ENCODE measurements around the gene TBC1D1. TPM values are rescaled to one million over a fixed set of nuclear protein-coding genes. Genes with fewer than 3 reads are reported as not detected.
"Not testable (repeated sequence)": the region's sequence is repeated elsewhere in the genome, so short reads cannot be mapped to it uniquely, and the experiment has no call there.

Gene TBC1D1
- total RNA-seq, 2 donors from 2014 or later: 49.8 to 129 TPM

DNA sequence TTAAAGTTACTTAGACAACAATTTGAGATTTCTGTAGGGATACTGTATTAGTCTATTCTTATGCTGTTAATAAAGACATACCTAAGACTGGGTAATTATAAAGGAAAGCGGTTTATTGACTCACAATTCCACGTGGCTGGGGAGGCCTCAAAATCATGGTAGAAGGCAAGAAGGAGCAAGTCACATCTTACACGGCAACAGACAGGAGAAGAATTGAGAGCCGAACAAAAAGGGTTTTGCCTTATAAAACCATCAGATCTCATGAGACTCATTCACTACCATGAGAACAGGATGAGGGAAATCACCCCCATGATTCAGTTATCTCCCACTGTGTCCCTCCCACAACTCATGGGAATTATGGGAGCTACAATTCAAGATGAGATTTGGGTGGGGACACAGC is 80.3 kb downstream of the TBC1D1 start:
- 84% methylated on average over 4 of the region's 4 CpGs for WGBS
- no peaks in the 10 kb centered on the region for H3K27me3 ChIP-seq (replicated peaks; ENCODE audit: insufficient read depth)
- H3K4me1 ChIP-seq (replicated peaks): peaks cover 6% of the 10 kb centered on the region
- no peak overlapping the region for H3K27ac ChIP-seq
- intact Hi-C loops (cut with DNase I): no loop called here
- no peak for DNase-seq (ENCODE audit: low spot score)
- no peaks in the 10 kb centered on the region for H3K36me3 ChIP-seq
- no peaks in the 10 kb centered on the region for H3K9me3 ChIP-seq
- no peak overlapping the region for H3K4me3 ChIP-seq
- TF ChIP-seq CTCF (IDR thresholded peaks at IDR 0.05): no peak
- no peak for TF ChIP-seq POLR2A (IDR thresholded peaks at IDR 0.05)

GRCh38 chr4:37973441-37973840 is 82.6 kb downstream of the TBC1D1 start:
- 97% methylated on average over 3 of the region's 3 CpGs for WGBS
- intact Hi-C loops (cut with DNase I): no loop called here
- no peak overlapping the region for H3K27ac ChIP-seq

DNA sequence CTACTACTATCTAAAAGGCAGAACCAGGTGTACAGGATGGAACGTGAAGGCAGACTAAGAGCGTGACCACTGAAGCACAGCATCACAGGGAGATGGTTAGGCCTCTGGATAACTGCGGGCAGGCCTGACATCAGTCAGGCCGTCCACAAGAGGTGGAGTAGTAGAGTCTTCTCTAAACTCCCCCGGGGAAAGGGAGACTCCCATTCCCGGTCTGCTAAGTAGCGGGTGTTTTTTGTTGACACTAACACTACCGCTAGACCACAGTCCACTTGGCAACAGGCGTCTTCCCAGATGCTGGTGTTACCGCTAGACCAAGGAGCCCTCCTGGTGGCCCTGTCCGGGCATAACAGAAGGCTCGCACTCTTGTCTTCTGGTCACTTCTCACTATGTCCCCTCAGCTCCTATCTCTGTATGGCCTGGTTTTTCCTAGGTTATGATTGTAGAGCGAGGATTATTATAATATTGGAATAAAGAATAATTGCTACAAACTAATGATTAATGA is 84.5 kb downstream of the TBC1D1 start:
- intact Hi-C loops (cut with DNase I): loop anchor here (5.0 kb wide), 5 partner anchors 62 to 288 kb away; partner anchors contain the start of genes PGM2, RELL1 and TBC1D1
- H3K4me3 ChIP-seq; H3K9me3 ChIP-seq; DNase-seq (ENCODE audit: low spot score); H3K4me1 ChIP-seq (replicated peaks); H3K36me3 ChIP-seq; H3K27me3 ChIP-seq (replicated peaks; ENCODE audit: insufficient read depth); H3K27ac ChIP-seq: not testable (repeated sequence)
- WGBS: 98% methylated on average over 12 of the region's 13 CpGs

More at GRCh38 chr4:37973441-37973840, 82.6 kb downstream of the TBC1D1 start:
- Histone ChIP-seq H3K4me1 (replicated peaks) (peaks cover 6% of the 10 kb centered on the region), H3K27me3 (replicated peaks; ENCODE audit: insufficient read depth) (no peaks in the 10 kb centered on the region), H3K4me3 (no peak overlapping the region), H3K9me3 (no peaks in the 10 kb centered on the region), H3K36me3 (no peaks in the 10 kb centered on the region)
- no peak for DNase-seq (ENCODE audit: low spot score)
- TF ChIP-seq CTCF (IDR thresholded peaks at IDR 0.05): no peak
- TF ChIP-seq POLR2A (IDR thresholded peaks at IDR 0.05): no peak
- TF ChIP-seq POLR2AphosphoS5 (IDR thresholded peaks at IDR 0.05): no peak

- Histone ChIP-seq H3K27me3 (replicated peaks; ENCODE audit: insufficient read depth) (no peaks in the 10 kb centered on the region), H3K27ac (peak overlapping the region; percentile 82 to 88), H3K36me3 (no peaks in the 10 kb centered on the region), H3K4me3 (peak overlapping the region; percentile 65 to 82), H3K4me1 (replicated peaks) (no peaks in the 10 kb centered on the region), H3K9me3 (no peaks in the 10 kb centered on the region)
- 45% methylated on average over 3 of the region's 3 CpGs for WGBS
- intact Hi-C loops (cut with DNase I): loop anchor here (5.0 kb wide), 5 partner anchors 61 to 289 kb away; partner anchors contain the start of genes PGM2, RELL1 and TBC1D1
- TF ChIP-seq POLR2A (IDR thresholded peaks at IDR 0.05) (no peak), POLR2AphosphoS5 (IDR thresholded peaks at IDR 0.05) (no peak), CTCF (IDR thresholded peaks at IDR 0.05) (no peak)
- no peak for DNase-seq (ENCODE audit: low spot score)
Observed at GRCh38 chr4:37976507-37976906, 85.6 kb downstream of the TBC1D1 start.

DNA sequence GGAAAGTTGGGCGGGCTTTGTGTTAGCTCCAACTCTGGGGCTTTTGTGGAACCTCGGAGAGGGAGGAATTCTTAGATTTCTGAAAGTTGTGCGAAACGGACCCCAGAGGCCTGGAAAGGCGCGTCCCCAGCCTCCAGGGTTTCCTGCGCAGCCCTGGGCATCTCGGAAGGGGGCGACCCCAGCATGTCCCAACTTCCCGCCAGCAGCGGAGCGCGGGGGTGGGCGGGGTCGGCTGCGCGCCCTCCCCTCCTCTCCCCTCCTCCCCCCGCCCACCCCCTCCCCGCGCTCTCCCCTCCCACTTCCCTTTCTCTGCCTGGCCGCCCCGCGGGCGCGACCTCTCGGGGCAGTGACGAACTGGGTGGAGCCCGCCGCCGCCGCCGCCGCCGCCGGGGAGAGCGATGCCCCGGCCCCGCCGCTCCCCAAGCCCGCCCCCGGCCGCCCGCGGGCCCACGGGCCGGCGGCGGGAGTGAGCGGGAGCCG is 86.1 kb downstream of the TBC1D1 start:
- H3K27me3 ChIP-seq (replicated peaks; ENCODE audit: insufficient read depth): no peaks in the 10 kb centered on the region
- H3K27ac ChIP-seq: peak overlapping the region; percentile 82 to 88
- DNase-seq (ENCODE audit: low spot score): peak; percentile 57
- no peaks in the 10 kb centered on the region for H3K4me1 ChIP-seq (replicated peaks)
- H3K4me3 ChIP-seq: peak overlapping the region; percentile 65 to 82
- intact Hi-C loops (cut with DNase I): loop anchor here (5.0 kb wide), 5 partner anchors 60 to 290 kb away; partner anchors contain the start of genes PGM2, RELL1 and TBC1D1
- no peaks in the 10 kb centered on the region for H3K9me3 ChIP-seq
- H3K36me3 ChIP-seq: no peaks in the 10 kb centered on the region
- 1% methylated on average over 22 of the region's 50 CpGs for WGBS
- TF ChIP-seq CTCF (IDR thresholded peaks at IDR 0.05): no peak
- no peak for TF ChIP-seq POLR2A (IDR thresholded peaks at IDR 0.05)
- no peak for TF ChIP-seq POLR2AphosphoS5 (IDR thresholded peaks at IDR 0.05)

Measured in prostate gland (tissue), 2 donors.